Liver (tissue), 9 donors: Measurements from ENCODE around the gene GRAMD2B. TPM values are rescaled to one million over a fixed set of nuclear protein-coding genes. Genes with fewer than 3 reads are reported as not detected.

Experiments used
- DNase-seq: peaks from one replicate; pipeline ENCODE4 v3.0.0-alpha.2; 2017; ENCODE audit warnings: low spot score
- H3K27ac ChIP-seq, 2 donors: one replicate each; pipeline ENCODE4 v1.7.0; 2013; ENCODE audit warnings: inconsistent platforms in 2 of 2, low read length in 2 of 2, control low read depth in 1 of 2, low read depth in 1 of 2, mild to moderate bottlenecking in 1 of 2
- H3K27me3 ChIP-seq, 4 donors: one replicate each; pipeline versions ENCODE4 v1.6.1 to v1.7.0; 2013; ENCODE audit warnings: low read length in 3 of 4, inconsistent platforms in 1 of 4, mild to moderate bottlenecking in 1 of 4, moderate library complexity in 1 of 4; ENCODE audit not compliant: control insufficient read depth in 4 of 4, insufficient read depth in 4 of 4
- H3K36me3 ChIP-seq, 4 donors: one replicate each; pipeline versions ENCODE4 v1.6.1 to v1.7.0; 2013; ENCODE audit warnings: low read length in 3 of 4, mild to moderate bottlenecking in 3 of 4, low read depth in 1 of 4, moderate library complexity in 1 of 4; ENCODE audit not compliant: control insufficient read depth in 4 of 4, insufficient read depth in 3 of 4
- H3K4me1 ChIP-seq, 4 donors: one replicate each; pipeline versions ENCODE4 v1.6.1 to v1.7.0; 2013; ENCODE audit warnings: low read length in 3 of 4, mild to moderate bottlenecking in 3 of 4, moderate library complexity in 1 of 4; ENCODE audit not compliant: control insufficient read depth in 4 of 4, insufficient read depth in 4 of 4
- H3K4me3 ChIP-seq, 3 donors: one replicate each; pipeline versions ENCODE4 v1.6.1 to v1.7.0; 2013; ENCODE audit warnings: low read length in 3 of 3, control low read depth in 1 of 3, low read depth in 1 of 3, mild to moderate bottlenecking in 1 of 3
- H3K9ac ChIP-seq, 2 donors: one replicate each; pipeline ENCODE4 v1.7.0; 2013; ENCODE audit warnings: low read length in 2 of 2, mild to moderate bottlenecking in 2 of 2, moderate library complexity in 2 of 2, control low read depth in 1 of 2, low read depth in 1 of 2
- H3K9me3 ChIP-seq, 4 donors: one replicate each; pipeline versions ENCODE4 v1.6.1 to v1.7.0; 2013; ENCODE audit warnings: low read length in 3 of 4; ENCODE audit not compliant: control insufficient read depth in 4 of 4
- CTCF ChIP-seq: fragments of 150-350 bp; IDR thresholded peaks from 2 replicates; pipeline ENCODE4 v1.5.1; 2017; ENCODE audit warnings: improper control_type of control experiment, low read depth, low read length; ENCODE audit not compliant: missing input control
- EGR1 ChIP-seq, 2 donors: IDR thresholded peaks; 2 replicates each; pipeline ENCODE4 v1.6.1; 2016 to 2018; ENCODE audit warnings: antibody characterized with exemption in 2 of 2, low read depth in 2 of 2
- FOXA1 ChIP-seq: IDR thresholded peaks from 2 replicates; pipeline ENCODE4 v1.6.1; 2016; ENCODE audit warnings: antibody characterized with exemption
- GABPA ChIP-seq, 2 donors: IDR thresholded peaks in 1 of 2; conservative IDR thresholded peaks in 1 of 2; 2 replicates each; pipeline ENCODE4 v1.6.1; 2016; ENCODE audit warnings: antibody characterized with exemption in 2 of 2, mild to moderate bottlenecking in 1 of 2, moderate library complexity in 1 of 2
- HNF4G ChIP-seq: IDR thresholded peaks from 2 replicates; pipeline ENCODE4 v1.6.1; 2016; ENCODE audit warnings: antibody characterized with exemption
- JUND ChIP-seq, 2 donors: IDR thresholded peaks; 2 replicates each; pipeline ENCODE4 v1.6.1; 2016; ENCODE audit warnings: antibody characterized with exemption in 2 of 2
- NR2F2 ChIP-seq: IDR thresholded peaks from 2 replicates; pipeline ENCODE4 v1.6.1; 2016; ENCODE audit warnings: antibody characterized with exemption
- RAD21 ChIP-seq, 2 donors: IDR thresholded peaks; 2 replicates each; pipeline ENCODE4 v1.6.1; 2016; ENCODE audit warnings: antibody characterized with exemption in 2 of 2, mild to moderate bottlenecking in 2 of 2
- RXRA ChIP-seq, 2 donors: IDR thresholded peaks; 2 replicates each; pipeline ENCODE4 v1.6.1; 2017 to 2018; ENCODE audit warnings: antibody characterized with exemption in 2 of 2, mild to moderate bottlenecking in 1 of 2
- SP1 ChIP-seq: IDR thresholded peaks from 2 replicates; pipeline ENCODE4 v1.6.1; 2018; ENCODE audit warnings: antibody characterized with exemption, mild to moderate bottlenecking
- TAF1 ChIP-seq: conservative IDR thresholded peaks from 2 replicates; pipeline ENCODE4 v1.6.1; 2016; ENCODE audit warnings: antibody characterized with exemption, mild to moderate bottlenecking
- YY1 ChIP-seq: IDR thresholded peaks from 2 replicates; pipeline ENCODE4 v1.6.1; 2016; ENCODE audit warnings: antibody characterized with exemption, mild to moderate bottlenecking
- ZBTB33 ChIP-seq: IDR thresholded peaks from 2 replicates; pipeline ENCODE4 v1.6.1; 2016; ENCODE audit warnings: antibody characterized with exemption
- WGBS: extraction: QIAGEN DNeasy Blood & Tissue Kit; methylation state at CpG from one replicate; pipeline ENCODE4 v1.1.7; 2013; 5-methylcytosine and 5-hydroxymethylcytosine counted together
- polyA plus RNA-seq, 2 donors: library from polyadenylated mRNA; stranded (reverse) in 1 of 2; unstranded in 1 of 2; fragments of 200-250 nt in 1 of 2; fragments of >200 nt in 1 of 2; fragmentation: Nextera tagmentation in 1 of 2; extraction: Ambion mirVana in 1 of 2; gene quantifications; one replicate each; pipeline versions ENCODE4 v1.2.1 to v1.2.3, GENCODE V29; 2013 to 2015
- total RNA-seq, 2 donors: library from RNA; depleted of rRNA; stranded (reverse); fragments of >200 nt; gene quantifications; one replicate each; pipeline ENCODE4 v1.2.3, GENCODE V29; 2014
- TF ChIP-seq, protein P1 (sequence below): IDR thresholded peaks from 2 replicates; pipeline ENCODE4 v1.6.1; 2016; ENCODE audit warnings: antibody characterized with exemption, mild to moderate bottlenecking
- TF ChIP-seq, protein P2 (sequence below): IDR thresholded peaks from 2 replicates; pipeline ENCODE4 v1.6.1; 2016; ENCODE audit warnings: antibody characterized with exemption
- donor health status: healthy.
- donor health status: healthy.
- donor health status: healthy.
- donor health status: healthy.
- donor health status: healthy.

The GRAMD2B gene
- total and polyA plus RNA-seq, 4 donors = 6.5 to 24.1 (median 13.5) TPM

GRCh38 chr5:126403876-126404275 lies 19.3 kb upstream of the GRAMD2B start:
- TF ChIP-seq EGR1 (IDR thresholded peaks at IDR 0.05; ENCODE audit: low read depth in 2 of 2) = no peak
- no peak for TF ChIP-seq RXRA (IDR thresholded peaks at IDR 0.05)
- no peak for TF ChIP-seq TAF1
- no peak for TF ChIP-seq NR2F2
- TF ChIP-seq GABPA (IDR thresholded peaks at IDR 0.05 in 1 of 2, conservative IDR thresholded peaks at IDR 0.05 in 1 of 2) = no peak
- no peak for TF ChIP-seq FOXA1
- no peak for TF ChIP-seq RAD21 (IDR thresholded peaks at IDR 0.05)
- no peak for TF ChIP-seq CTCF
- TF ChIP-seq, protein P1, sequence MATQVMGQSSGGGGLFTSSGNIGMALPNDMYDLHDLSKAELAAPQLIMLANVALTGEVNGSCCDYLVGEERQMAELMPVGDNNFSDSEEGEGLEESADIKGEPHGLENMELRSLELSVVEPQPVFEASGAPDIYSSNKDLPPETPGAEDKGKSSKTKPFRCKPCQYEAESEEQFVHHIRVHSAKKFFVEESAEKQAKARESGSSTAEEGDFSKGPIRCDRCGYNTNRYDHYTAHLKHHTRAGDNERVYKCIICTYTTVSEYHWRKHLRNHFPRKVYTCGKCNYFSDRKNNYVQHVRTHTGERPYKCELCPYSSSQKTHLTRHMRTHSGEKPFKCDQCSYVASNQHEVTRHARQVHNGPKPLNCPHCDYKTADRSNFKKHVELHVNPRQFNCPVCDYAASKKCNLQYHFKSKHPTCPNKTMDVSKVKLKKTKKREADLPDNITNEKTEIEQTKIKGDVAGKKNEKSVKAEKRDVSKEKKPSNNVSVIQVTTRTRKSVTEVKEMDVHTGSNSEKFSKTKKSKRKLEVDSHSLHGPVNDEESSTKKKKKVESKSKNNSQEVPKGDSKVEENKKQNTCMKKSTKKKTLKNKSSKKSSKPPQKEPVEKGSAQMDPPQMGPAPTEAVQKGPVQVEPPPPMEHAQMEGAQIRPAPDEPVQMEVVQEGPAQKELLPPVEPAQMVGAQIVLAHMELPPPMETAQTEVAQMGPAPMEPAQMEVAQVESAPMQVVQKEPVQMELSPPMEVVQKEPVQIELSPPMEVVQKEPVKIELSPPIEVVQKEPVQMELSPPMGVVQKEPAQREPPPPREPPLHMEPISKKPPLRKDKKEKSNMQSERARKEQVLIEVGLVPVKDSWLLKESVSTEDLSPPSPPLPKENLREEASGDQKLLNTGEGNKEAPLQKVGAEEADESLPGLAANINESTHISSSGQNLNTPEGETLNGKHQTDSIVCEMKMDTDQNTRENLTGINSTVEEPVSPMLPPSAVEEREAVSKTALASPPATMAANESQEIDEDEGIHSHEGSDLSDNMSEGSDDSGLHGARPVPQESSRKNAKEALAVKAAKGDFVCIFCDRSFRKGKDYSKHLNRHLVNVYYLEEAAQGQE = no peak
- TF ChIP-seq YY1 = no peak
- TF ChIP-seq JUND (IDR thresholded peaks at IDR 0.05) = no peak
- TF ChIP-seq SP1 = no peak
- TF ChIP-seq, protein P2, sequence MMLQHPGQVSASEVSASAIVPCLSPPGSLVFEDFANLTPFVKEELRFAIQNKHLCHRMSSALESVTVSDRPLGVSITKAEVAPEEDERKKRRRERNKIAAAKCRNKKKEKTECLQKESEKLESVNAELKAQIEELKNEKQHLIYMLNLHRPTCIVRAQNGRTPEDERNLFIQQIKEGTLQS = no peak
- no peak for TF ChIP-seq HNF4G

GRCh38 chr5:126410623-126411022 lies 12.6 kb upstream of the GRAMD2B start:
- Histone ChIP-seq H3K9me3 (peaks cover 0 to 3% (median 0%) of the 10 kb centered on the region in 4 donors), H3K27ac (no peak overlapping the region), H3K9ac (no peak overlapping the region), H3K4me3 (no peak overlapping the region), H3K4me1 (peaks cover 2 to 4% (median 2%) of the 10 kb centered on the region in 4 donors), H3K27me3 (no peaks in the 10 kb centered on the region), H3K36me3 (no peaks in the 10 kb centered on the region)
- no peak for DNase-seq
- WGBS = 68% methylated on average over 2 of the region's 2 CpGs
- no peak for TF ChIP-seq GABPA (IDR thresholded peaks at IDR 0.05 in 1 of 2, conservative IDR thresholded peaks at IDR 0.05 in 1 of 2)

More at GRCh38 chr5:126403876-126404275, 19.3 kb upstream of the GRAMD2B start:
- Histone ChIP-seq H3K9me3 (peaks cover 0 to 3% (median 1%) of the 10 kb centered on the region in 4 donors), H3K27me3 (no peaks in the 10 kb centered on the region), H3K9ac (no peak overlapping the region), H3K36me3 (peaks cover 0 to 5% (median 4%) of the 10 kb centered on the region in 4 donors), H3K4me3 (no peak overlapping the region), H3K27ac (no peak overlapping the region), H3K4me1 (peaks cover 0 to 6% (median 2%) of the 10 kb centered on the region in 4 donors)
- DNase-seq = no peak

GRCh38 chr5:126413856-126414255 lies 9.4 kb upstream of the GRAMD2B start:
- peaks cover 2 to 4% (median 2%) of the 10 kb centered on the region in 4 donors for H3K4me1 ChIP-seq
- 65% methylated on average over 3 of the region's 3 CpGs for WGBS
- H3K27ac ChIP-seq = no peak overlapping the region
- no peak for TF ChIP-seq FOXA1
- no peak for TF ChIP-seq RXRA (IDR thresholded peaks at IDR 0.05)
- no peak for TF ChIP-seq ZBTB33
- no peak for TF ChIP-seq EGR1 (IDR thresholded peaks at IDR 0.05; ENCODE audit: low read depth in 2 of 2)
- H3K9ac ChIP-seq = no peak overlapping the region
- H3K4me3 ChIP-seq = no peak overlapping the region
- no peak for DNase-seq
- peaks cover 0 to 3% (median under 1%) of the 10 kb centered on the region in 4 donors for H3K36me3 ChIP-seq
- H3K27me3 ChIP-seq = no peaks in the 10 kb centered on the region
- H3K9me3 ChIP-seq = peaks cover 0 to 3% (median 0%) of the 10 kb centered on the region in 4 donors
